ENCODE measurements around the gene MRPS24.

Gene MRPS24

DNA sequence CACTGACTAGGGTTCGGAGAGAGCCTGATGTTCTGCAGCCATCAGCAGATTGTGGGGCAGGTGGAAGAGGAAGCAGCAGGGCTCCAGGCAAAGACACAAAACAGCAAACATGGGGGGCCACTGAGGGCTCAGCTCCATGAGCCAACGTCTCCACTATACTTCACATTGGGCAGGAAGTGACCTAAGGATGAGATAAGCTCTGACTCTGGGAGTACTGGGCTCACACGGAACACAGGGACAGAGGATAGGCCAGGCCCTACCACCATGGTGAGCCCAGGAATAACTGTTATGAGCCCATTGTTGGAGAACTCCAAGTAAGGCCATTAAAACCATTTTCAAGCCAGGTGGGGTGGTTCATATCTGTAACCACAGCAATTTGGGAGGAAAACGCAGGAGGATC is 14.9 kb upstream of the MRPS24 start:
- Histone ChIP-seq H3K9me3 (no peaks in the 10 kb centered on the region), H3K4me1 (ENCODE audit: control insufficient read depth in 1 of 2, insufficient read depth in 1 of 2, low read depth in 1 of 2, low read length in 1 of 2) (no peaks in the 10 kb centered on the region), H3K4me3 (ENCODE audit: low read depth in 1 of 2, low read length in 1 of 2) (no peak overlapping the region), H3K27me3 (no peaks in the 10 kb centered on the region), H3K27ac (no peak overlapping the region), H3K36me3 (peaks cover 6% of the 10 kb centered on the region)
- TF ChIP-seq, protein P1, sequence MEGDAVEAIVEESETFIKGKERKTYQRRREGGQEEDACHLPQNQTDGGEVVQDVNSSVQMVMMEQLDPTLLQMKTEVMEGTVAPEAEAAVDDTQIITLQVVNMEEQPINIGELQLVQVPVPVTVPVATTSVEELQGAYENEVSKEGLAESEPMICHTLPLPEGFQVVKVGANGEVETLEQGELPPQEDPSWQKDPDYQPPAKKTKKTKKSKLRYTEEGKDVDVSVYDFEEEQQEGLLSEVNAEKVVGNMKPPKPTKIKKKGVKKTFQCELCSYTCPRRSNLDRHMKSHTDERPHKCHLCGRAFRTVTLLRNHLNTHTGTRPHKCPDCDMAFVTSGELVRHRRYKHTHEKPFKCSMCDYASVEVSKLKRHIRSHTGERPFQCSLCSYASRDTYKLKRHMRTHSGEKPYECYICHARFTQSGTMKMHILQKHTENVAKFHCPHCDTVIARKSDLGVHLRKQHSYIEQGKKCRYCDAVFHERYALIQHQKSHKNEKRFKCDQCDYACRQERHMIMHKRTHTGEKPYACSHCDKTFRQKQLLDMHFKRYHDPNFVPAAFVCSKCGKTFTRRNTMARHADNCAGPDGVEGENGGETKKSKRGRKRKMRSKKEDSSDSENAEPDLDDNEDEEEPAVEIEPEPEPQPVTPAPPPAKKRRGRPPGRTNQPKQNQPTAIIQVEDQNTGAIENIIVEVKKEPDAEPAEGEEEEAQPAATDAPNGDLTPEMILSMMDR (IDR thresholded peaks at IDR 0.05) = no peak

GRCh38 chr7:43880596-43880995 is 11.3 kb upstream of the MRPS24 start:
- Histone ChIP-seq H3K9me3 (no peaks in the 10 kb centered on the region), H3K4me3 (ENCODE audit: low read depth in 1 of 2, low read length in 1 of 2) (no peak overlapping the region), H3K27me3 (no peaks in the 10 kb centered on the region), H3K4me1 (ENCODE audit: control insufficient read depth in 1 of 2, insufficient read depth in 1 of 2, low read depth in 1 of 2, low read length in 1 of 2) (no peaks in the 10 kb centered on the region), H3K27ac (no peak overlapping the region), H3K36me3 (peaks cover 30% of the 10 kb centered on the region)
- TF ChIP-seq, protein P1 (IDR thresholded peaks at IDR 0.05) = no peak

GRCh38 chr7:43879477-43879876 is 10.2 kb upstream of the MRPS24 start:
- H3K36me3 ChIP-seq = peaks cover 30% of the 10 kb centered on the region
- H3K4me1 ChIP-seq (ENCODE audit: control insufficient read depth in 1 of 2, insufficient read depth in 1 of 2, low read depth in 1 of 2, low read length in 1 of 2) = no peaks in the 10 kb centered on the region
- H3K27me3 ChIP-seq = no peaks in the 10 kb centered on the region
- no peak overlapping the region for H3K27ac ChIP-seq
- no peaks in the 10 kb centered on the region for H3K9me3 ChIP-seq
- H3K4me3 ChIP-seq (ENCODE audit: low read depth in 1 of 2, low read length in 1 of 2) = no peak overlapping the region
- TF ChIP-seq, protein P1 (IDR thresholded peaks at IDR 0.05) = no peak

DNA sequence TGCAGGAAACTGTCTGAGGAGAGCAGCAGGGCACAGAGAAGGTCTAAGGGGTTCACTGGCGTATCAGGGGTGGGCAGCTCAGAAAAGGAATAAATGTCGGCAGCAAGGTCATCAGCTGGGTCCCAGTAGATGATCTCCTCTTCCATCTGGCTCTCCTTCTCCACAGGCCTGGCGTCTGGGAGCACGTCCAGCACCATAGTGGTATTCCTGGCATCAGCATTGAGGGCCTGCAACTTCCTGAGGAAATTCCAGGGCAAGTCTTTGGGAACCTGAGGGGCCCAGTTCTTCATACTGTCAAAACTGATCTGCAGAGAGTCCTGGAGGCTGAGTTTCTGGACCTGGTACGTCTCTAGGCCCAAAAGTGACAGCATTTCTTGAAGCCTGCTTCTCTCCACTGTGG is 9.6 kb upstream of the MRPS24 start:
- no peak overlapping the region for H3K27ac ChIP-seq
- H3K36me3 ChIP-seq = peaks cover 30% of the 10 kb centered on the region
- no peak overlapping the region for H3K4me3 ChIP-seq (ENCODE audit: low read depth in 1 of 2, low read length in 1 of 2)
- H3K4me1 ChIP-seq (ENCODE audit: control insufficient read depth in 1 of 2, insufficient read depth in 1 of 2, low read depth in 1 of 2, low read length in 1 of 2) = no peaks in the 10 kb centered on the region
- TF ChIP-seq, protein P1 (IDR thresholded peaks at IDR 0.05) = no peak
- H3K9me3 ChIP-seq = no peaks in the 10 kb centered on the region
- H3K27me3 ChIP-seq = no peaks in the 10 kb centered on the region

GRCh38 chr7:43877968-43878864 is 8.9 kb upstream of the MRPS24 start:
- Histone ChIP-seq H3K9me3 (no peaks in the 10 kb centered on the region), H3K27me3 (no peaks in the 10 kb centered on the region), H3K27ac (no peak overlapping the region), H3K4me1 (ENCODE audit: control insufficient read depth in 1 of 2, insufficient read depth in 1 of 2, low read depth in 1 of 2, low read length in 1 of 2) (no peaks in the 10 kb centered on the region), H3K36me3 (peaks cover 30% of the 10 kb centered on the region), H3K4me3 (ENCODE audit: low read depth in 1 of 2, low read length in 1 of 2) (no peak overlapping the region)
- TF ChIP-seq, protein P1 (IDR thresholded peaks at IDR 0.05) = no peak
